ENCODE data around the gene ADGRB2.

The ADGRB2 gene

DNA sequence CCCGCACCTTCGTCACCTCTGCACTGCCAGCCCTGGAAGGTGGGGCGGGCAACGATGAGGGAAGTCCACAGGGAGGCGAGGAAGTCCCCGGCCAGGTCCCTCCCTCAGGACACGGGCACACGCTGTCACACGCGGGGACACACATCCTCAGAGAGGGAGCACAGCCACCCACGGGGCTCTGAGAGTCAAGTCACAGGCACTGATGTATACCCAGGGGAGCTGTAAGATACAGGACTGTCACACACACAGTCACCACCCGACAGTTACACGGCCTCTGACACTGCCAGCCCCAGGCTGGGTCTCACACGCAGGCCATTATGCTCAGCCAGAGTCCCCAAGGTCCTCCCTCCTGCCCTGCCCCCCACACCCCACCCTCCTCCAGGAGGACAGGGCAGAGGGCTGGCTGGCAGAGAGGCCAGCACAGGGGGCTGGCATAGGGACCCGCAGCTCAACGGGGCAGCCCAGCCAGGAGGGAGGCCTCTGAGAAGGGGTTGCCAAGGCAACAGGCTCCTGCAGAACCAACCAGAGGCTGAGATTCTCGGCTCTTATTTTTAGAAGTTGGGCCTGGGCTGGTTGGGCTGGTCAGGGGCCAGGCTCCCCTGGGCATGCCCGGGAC lies 17.7 kb upstream of the ADGRB2 start:
- no peak for DNase-seq
- TF ChIP-seq POLR2A (IDR thresholded peaks at IDR 0.05; ENCODE audit: low read length) (no peak), GATA1 (IDR thresholded peaks at IDR 0.05; ENCODE audit: low read depth, low read length) (no peak)

DNA sequence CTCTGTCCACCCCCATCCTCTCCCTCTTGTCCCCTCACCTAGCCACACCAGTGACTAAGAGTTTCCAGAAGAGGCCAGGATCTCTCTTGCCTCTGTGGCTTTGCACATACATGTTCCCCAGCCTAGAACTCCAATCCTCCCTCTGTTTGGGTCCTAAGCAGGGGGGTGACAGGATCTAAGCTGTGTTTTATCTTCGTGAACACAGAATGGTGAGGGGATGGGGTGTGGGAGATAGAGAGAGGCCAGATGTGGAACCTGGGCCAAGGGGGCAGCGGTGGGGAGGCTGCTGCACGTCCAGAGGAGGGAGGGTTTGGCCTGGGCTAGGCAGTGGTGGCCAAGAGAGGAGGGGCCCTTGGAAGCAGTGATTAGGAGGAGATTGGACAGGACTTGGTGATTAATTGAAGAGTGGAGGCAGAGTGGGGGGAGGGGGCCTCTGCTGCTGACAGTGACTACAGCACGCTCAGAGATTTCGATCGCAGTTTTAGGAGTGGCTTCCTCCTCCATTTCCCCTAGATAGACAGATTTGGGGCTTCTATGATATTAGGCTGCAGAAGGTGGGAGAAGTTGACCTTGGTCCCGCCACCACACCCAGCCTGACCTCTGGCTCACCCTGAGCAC lies 17.1 kb upstream of the ADGRB2 start:
- TF ChIP-seq POLR2A (IDR thresholded peaks at IDR 0.05; ENCODE audit: low read length) (no peak), GATA1 (IDR thresholded peaks at IDR 0.05; ENCODE audit: low read depth, low read length) (no peak)
- DNase-seq, result no peak

DNA sequence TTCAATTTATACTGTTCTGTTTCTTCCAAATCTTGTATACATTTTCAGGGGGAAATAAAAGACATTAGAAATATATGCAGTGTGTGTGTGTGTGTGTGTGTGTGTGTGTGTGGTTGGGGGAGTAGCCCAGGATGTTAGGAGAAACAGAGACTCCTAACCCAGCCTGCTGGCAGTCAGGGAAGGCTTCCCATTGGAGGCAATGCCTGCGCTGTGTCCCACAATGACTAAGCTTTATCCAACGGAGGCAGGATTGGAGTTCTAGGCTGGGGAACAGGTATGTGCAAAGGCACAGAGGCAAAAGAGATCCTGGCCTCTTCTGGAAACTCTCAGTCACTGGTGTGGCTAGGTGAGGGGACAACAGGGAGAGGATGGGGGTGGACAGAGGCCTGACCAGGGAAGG lies 16.5 kb upstream of the ADGRB2 start:
- TF ChIP-seq POLR2A (IDR thresholded peaks at IDR 0.05; ENCODE audit: low read length) (no peak), GATA1 (IDR thresholded peaks at IDR 0.05; ENCODE audit: low read depth, low read length) (no peak)
- DNase-seq, result no peak

DNA sequence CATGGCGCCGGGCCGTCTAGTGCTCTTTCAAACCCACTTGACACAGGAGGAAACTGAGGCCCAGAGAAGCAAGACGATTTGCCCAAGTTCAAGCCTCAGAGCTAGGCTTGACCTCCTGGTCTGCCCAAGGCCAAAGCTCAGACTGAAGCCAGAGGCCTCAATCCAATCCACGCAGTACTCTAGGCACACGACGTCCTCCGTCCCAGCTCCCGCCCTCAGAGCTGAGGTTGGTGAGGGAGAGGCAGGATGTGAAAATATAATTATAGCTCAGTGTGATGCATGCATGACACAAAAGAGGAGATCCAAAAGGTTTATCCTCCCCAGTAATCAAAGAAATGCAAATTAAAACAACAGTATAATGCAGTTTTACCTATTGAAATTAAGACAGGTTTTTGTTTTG lies 15.5 kb upstream of the ADGRB2 start:
- TF ChIP-seq POLR2A (IDR thresholded peaks at IDR 0.05; ENCODE audit: low read length), result no peak
- TF ChIP-seq GATA1 (IDR thresholded peaks at IDR 0.05; ENCODE audit: low read depth, low read length), result no peak
- no peak for DNase-seq

DNA sequence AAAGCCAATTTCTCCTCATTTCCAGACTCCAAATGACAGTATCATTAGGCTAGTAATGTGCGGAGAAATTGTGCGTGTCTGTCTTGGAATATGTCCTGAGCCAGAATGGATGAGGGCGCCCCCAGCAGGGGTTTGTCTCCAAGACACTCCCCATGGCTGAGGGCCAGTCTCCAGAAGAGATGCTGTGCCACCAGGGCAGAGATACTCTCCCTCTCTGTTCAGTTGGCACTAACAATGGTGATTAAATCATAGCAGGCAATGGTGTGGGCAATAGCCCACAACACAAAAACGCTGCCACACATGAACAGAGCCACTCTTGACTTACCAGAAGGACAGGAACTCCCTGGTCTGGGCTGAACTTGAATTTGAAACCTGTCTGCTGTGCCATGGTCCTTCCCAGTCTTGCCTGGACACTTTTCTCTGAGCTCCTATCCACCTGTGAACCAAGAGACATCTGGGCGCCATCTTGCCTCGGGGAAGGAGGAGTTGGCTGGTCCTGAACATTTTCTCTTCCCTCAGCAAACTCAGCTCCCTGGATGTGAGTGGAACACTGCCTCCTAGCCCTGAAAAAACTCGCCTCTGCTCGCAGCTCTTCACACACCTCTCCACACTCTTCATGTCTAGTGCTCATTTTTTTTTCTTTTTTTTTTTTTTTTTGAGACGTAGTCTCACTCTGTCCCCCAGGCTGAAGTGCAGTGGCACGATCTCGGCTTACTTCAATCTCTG lies 14.8 kb upstream of the ADGRB2 start:
- TF ChIP-seq GATA1 (IDR thresholded peaks at IDR 0.05; ENCODE audit: low read depth, low read length) (no peak), POLR2A (IDR thresholded peaks at IDR 0.05; ENCODE audit: low read length) (no peak)
- DNase-seq, result no peak

DNA sequence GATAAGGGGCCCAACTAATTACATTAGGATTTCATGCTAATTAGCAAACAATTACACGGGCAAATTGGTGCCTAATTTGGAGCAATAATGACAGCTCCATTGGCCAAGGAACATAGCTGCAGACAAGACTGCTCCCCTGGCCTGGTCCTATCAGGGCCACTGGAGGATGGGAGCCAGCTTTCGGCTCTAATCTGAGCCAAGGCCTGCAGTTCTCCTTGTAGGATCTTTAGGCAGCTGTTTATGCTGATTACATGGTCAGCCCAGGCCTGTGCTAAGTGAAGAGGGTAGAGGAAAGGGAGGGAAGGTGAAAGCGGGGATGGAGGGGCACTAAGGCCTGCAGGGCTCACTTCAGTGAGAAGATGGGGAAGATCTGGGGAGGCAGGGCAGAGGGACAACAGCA lies 12.4 kb upstream of the ADGRB2 start:
- DNase-seq, result no peak
- no peak for TF ChIP-seq POLR2A (IDR thresholded peaks at IDR 0.05; ENCODE audit: low read length)
- TF ChIP-seq GATA1 (IDR thresholded peaks at IDR 0.05; ENCODE audit: low read depth, low read length), result no peak

DNA sequence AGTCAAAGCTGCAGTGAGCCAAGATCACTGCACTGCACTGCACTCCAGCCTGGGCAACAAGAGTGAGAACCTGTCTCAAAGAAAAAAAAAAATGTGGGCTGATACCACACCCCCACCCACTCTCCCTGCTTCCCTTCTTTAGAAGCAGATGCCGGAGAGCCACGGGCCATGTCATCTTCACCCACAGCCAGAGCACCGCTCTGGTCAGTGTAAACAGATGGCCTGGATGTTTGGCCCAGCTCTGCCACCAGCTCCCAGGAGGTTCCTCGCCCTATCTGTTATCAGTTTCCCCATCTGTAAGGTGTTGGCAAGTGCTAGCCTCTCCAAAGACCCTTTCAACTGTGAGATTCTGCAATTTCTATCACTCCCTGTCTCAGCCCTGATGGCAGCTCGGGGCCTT lies 11.9 kb upstream of the ADGRB2 start:
- TF ChIP-seq GATA1 (IDR thresholded peaks at IDR 0.05; ENCODE audit: low read depth, low read length), result no peak
- no peak for TF ChIP-seq POLR2A (IDR thresholded peaks at IDR 0.05; ENCODE audit: low read length)
- no peak for DNase-seq

DNA sequence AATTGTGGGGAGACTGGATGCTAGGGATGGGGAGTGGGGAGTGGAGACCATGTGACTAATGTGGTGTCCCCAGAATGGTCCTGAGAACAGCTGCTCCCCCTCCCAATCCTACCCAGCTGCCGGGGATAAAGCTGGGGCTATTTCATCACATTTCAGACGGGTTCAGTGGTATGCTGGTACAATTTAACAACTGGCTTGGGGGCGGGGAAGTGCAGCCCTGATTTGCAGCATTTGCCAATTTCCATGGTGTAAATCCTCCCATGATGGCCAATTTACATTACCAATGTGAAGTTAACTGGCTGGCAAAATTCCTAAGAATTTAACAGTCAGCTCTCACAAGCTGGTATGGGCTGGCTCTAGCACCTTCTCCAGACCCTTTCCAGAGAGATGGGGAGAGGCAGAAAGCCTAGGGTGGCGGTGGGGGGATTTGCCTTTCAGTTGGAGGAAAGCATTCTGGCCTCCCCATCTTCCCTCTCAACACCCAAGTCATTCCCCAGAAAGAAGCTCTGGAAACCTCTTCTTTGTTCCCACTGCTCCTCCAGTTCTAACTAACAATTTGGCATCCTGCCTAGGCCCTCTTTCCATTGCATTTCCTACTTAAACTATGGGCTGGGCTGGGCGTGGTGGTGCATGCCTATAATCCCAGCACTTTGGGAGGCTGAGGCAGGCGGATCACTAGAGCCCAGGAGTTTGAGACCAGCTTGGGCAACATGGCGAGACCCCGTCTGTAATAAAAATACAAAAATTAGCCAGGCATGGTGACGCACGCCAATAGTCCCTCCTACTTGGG lies 11.3 kb upstream of the ADGRB2 start:
- TF ChIP-seq GATA1 (IDR thresholded peaks at IDR 0.05; ENCODE audit: low read depth, low read length) (no peak), POLR2A (IDR thresholded peaks at IDR 0.05; ENCODE audit: low read length) (no peak)
- no peak for DNase-seq

DNA sequence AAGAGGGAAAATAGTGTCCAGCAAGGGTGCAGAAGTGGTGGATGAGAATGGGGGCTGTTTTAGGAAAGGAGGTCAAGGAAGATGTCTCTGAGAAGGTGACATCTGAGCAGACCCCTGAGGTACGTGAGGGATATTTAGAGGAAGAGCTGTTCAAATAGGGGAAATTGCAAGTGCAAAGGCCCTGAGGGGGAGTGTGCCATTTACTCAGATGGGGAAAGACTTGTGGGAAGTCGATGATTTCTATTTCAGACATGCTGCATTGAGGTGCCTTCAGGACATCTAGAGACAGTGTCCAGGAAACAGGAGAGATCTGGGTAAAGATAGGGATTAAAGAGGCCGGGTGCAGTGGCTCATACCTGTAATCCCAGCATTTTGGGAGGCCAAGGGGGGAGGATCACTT lies 10.4 kb upstream of the ADGRB2 start:
- no peak for TF ChIP-seq GATA1 (IDR thresholded peaks at IDR 0.05; ENCODE audit: low read depth, low read length)
- TF ChIP-seq POLR2A (IDR thresholded peaks at IDR 0.05; ENCODE audit: low read length), result no peak
- no peak for DNase-seq

DNA sequence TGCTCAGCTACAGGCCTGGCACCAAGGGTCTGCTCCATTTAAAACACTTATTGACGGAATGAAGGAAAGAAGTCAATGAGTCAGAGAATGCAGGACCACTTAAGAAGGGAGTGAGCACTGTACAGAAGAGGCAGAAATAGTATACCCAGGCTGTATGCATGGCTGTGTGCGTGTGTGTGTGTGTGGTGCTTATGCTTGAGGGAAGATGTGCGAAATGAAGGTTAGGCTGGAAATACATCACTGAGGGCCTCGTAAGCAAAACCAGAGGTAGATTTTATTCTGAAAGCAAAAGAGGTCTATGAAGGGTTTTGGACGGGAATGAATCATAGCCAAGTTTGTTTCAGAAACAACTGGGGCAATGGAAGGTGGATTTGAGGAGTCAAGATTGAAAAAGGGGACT lies 9.7 kb upstream of the ADGRB2 start:
- DNase-seq, result no peak
- TF ChIP-seq POLR2A (IDR thresholded peaks at IDR 0.05; ENCODE audit: low read length) (no peak), GATA1 (IDR thresholded peaks at IDR 0.05; ENCODE audit: low read depth, low read length) (no peak)

DNA sequence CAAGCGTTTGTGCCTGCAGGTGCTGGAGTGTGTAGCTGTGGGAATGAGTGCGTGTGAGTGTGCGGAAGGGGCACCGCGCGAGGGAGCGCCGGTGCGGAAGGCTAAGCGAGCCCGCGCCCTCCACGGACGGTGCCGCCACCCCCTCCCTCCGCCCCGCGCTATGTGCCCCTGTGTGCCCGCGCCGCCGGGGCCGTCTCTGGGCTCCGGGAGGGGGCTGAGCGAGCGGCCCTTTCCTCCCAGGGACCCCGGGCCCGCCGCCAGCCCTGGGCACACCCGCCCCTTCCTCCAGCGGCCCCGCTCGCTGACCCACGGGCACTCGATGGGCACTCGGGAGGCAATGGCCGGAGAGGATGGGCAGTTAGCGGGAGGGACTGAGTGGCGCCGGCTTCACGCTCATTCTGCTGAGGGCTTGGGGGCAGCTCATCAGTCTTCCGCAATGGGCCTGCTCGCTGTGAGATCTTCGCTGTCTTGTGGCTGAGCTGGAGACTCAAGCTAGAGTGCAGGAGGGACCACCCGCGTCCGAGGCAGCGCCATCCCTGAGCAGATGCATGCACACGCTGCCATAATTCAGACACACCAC lies 8.6 kb upstream of the ADGRB2 start:
- no peak for DNase-seq

DNA sequence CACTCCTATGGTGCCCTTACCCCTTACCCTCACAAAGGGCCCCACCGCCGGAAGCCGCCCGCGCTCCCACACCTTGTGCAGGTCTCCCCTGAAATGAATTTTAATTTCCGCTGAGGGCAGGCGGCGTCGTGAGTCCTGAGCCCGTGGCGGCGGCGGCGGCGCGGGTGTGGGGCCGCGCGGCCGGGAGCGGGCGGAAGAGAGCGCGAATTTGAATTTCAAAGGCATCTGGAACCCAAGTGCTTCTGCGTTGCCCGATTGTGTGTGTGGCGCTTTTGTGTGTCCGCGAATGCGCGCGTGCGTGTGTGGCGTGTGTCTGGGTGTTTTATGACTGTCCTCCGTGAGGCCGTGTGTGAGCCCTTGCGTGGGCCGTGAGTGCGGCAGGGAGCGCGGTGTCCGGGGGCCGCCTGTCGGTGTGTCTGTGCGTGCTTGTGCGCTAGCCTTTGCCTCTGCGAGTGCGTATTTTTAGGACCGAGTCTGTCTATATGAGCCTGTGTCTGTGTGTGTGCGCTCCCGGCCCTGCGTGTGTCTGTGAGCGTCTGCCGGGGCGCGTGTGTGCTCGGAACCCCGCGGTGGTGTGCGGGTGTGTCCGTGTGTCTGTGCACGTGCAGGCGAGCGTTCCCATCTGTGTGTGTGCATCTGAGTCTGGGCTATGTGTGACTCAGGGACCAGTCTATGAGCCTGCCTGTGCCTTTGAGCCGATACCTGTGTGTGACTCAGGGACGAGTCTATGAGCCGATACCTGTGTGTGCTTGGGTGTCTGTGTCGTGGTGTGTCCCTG lies 7.9 kb upstream of the ADGRB2 start:
- DNase-seq, result no peak
- no peak for TF ChIP-seq POLR2A (IDR thresholded peaks at IDR 0.05; ENCODE audit: low read length)
- no peak for TF ChIP-seq GATA1 (IDR thresholded peaks at IDR 0.05; ENCODE audit: low read depth, low read length)

More for the DNA sequence above, 8.6 kb upstream of the ADGRB2 start:
- TF ChIP-seq POLR2A (IDR thresholded peaks at IDR 0.05; ENCODE audit: low read length), result no peak
- TF ChIP-seq GATA1 (IDR thresholded peaks at IDR 0.05; ENCODE audit: low read depth, low read length), result no peak
